ENCODE measurements around the gene SYNE1. TPM values are rescaled to one million over a fixed set of nuclear protein-coding genes. Genes with fewer than 3 reads are reported as not detected.
A peak's percentile ranks its signal among the peaks of the same experiment; 100 is the strongest.

The SYNE1 gene
- total RNA-seq, 6 donors from 2014 or later, result 160 to 859 (median 490) TPM

DNA sequence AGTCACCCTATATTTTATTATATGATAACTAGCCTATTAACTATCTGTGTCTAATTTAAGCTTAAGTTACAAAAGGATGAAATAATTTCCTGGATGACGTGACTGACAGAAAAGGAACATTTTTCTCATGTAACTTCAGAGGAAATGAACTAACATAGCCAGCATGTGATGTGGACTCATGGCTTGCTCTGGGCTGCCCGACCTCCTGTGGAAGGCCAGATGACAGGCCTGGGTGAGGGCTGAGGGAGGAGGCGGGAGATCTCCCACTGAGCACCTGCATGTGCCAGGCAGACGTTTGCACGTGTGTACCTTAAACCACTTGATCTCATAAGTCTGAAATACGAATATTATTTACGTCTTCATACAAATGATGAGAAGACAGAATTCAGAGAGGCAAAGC, 321.1 kb downstream of the SYNE1 start:
- ATAC-seq (ENCODE audit: low FRiP score in 2 of 2), result peak; percentile 63 to 88
- H3K4me3 ChIP-seq, result no peak overlapping the region
- no peaks in the 10 kb centered on the region for H3K9me3 ChIP-seq
- TF ChIP-seq, protein P1, sequence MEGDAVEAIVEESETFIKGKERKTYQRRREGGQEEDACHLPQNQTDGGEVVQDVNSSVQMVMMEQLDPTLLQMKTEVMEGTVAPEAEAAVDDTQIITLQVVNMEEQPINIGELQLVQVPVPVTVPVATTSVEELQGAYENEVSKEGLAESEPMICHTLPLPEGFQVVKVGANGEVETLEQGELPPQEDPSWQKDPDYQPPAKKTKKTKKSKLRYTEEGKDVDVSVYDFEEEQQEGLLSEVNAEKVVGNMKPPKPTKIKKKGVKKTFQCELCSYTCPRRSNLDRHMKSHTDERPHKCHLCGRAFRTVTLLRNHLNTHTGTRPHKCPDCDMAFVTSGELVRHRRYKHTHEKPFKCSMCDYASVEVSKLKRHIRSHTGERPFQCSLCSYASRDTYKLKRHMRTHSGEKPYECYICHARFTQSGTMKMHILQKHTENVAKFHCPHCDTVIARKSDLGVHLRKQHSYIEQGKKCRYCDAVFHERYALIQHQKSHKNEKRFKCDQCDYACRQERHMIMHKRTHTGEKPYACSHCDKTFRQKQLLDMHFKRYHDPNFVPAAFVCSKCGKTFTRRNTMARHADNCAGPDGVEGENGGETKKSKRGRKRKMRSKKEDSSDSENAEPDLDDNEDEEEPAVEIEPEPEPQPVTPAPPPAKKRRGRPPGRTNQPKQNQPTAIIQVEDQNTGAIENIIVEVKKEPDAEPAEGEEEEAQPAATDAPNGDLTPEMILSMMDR (IDR thresholded peaks at IDR 0.05), result no peak
- TF ChIP-seq POLR2A (IDR thresholded peaks at IDR 0.05) (no peak), POLR2AphosphoS5 (IDR thresholded peaks at IDR 0.05) (peak in 1 of 2 donors; percentile 37), EP300 (IDR thresholded peaks at IDR 0.05) (peak in 1 of 4 donors; percentile 54)
- peak in 1 of 2 donors; percentile 53 for DNase-seq
- H3K36me3 ChIP-seq, result peaks cover 13 to 79% (median 36%) of the 10 kb centered on the region in 4 donors
- peaks cover 0 to 20% (median 6%) of the 10 kb centered on the region in 4 donors for H3K4me1 ChIP-seq
- peak overlapping the region in 3 of 4 donors; percentile 24 to 55 (median 27) for H3K27ac ChIP-seq
- WGBS, 2 donors, result 66 to 72% methylated on average over 7 of the region's 7 CpGs
- no peaks in the 10 kb centered on the region for H3K27me3 ChIP-seq

GRCh38 chr6:152314483-152314832, 322.7 kb downstream of the SYNE1 start:
- H3K27ac ChIP-seq, result peak overlapping the region in 3 of 4 donors; percentile 6 to 19 (median 17)
- peaks cover 16 to 79% (median 42%) of the 10 kb centered on the region in 4 donors for H3K36me3 ChIP-seq
- 97 to 100% methylated on average over 5 of the region's 5 CpGs for WGBS, 2 donors

DNA sequence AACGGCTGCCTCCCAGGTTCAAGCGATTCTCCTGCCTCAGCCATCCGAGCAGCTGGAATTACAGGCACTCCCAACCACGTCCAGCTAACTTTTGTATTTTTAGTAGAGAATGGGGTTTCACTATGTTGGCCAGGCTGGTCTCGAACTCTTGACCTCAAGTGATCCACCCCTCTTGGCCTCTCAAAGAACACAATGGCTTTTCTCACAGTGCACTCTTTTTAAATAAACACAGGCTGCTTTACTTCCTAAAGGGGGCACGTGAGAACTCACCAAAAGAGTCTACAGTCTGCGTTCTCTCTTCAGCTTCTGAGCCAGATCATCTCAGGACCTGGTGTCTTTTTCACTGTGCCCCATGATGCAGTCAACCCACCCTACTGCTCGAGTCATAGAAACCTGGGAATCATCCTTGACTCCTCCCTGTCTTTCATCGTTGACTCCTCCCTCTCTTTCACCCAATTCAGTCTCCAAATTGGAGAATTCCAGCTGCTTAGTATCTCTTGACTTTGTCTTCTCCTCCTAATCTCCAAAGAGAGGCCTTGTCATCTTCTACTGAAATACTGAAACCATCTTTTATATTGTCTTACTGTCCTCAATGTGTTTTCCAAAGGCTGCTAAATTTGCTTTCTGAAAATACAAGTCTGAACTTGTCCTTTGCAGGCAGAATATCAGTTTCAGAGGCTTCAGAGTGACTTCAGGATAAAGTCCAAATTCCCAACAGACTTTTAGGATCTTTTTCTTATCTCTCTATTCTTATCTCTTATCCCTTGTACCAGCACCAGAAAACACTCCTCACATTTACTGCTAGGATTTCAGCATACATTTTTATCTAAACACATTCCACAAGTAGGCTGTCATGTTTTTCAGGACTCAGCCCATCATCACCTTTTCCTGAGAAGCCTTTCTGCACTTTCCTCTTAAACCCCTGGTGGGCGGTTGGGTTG, 323.4 kb downstream of the SYNE1 start:
- TF ChIP-seq, protein P1 (IDR thresholded peaks at IDR 0.05), result no peak
- TF ChIP-seq POLR2AphosphoS5 (IDR thresholded peaks at IDR 0.05), result no peak
- TF ChIP-seq EP300 (IDR thresholded peaks at IDR 0.05), result no peak
- Histone ChIP-seq H3K9me3 (no peaks in the 10 kb centered on the region), H3K4me1 (peaks cover 0 to 17% (median 5%) of the 10 kb centered on the region in 4 donors), H3K27me3 (no peaks in the 10 kb centered on the region), H3K4me3 (no peak overlapping the region), H3K27ac (peak overlapping the region in 3 of 4 donors; percentile 6 to 19 (median 17)), H3K36me3 (peaks cover 19 to 79% (median 45%) of the 10 kb centered on the region in 4 donors)
- no peak for DNase-seq
- no peak for ATAC-seq (ENCODE audit: low FRiP score in 2 of 2)
- WGBS, 2 donors, result 78% methylated on average over 10 of the region's 10 CpGs

More at GRCh38 chr6:152314483-152314832, 322.7 kb downstream of the SYNE1 start:
- Histone ChIP-seq H3K9me3 (no peaks in the 10 kb centered on the region), H3K4me1 (peaks cover 0 to 20% (median 6%) of the 10 kb centered on the region in 4 donors), H3K27me3 (no peaks in the 10 kb centered on the region), H3K4me3 (no peak overlapping the region)
- TF ChIP-seq POLR2AphosphoS5 (IDR thresholded peaks at IDR 0.05), result no peak
- ATAC-seq (ENCODE audit: low FRiP score in 2 of 2), result no peak
- DNase-seq, result no peak

DNA sequence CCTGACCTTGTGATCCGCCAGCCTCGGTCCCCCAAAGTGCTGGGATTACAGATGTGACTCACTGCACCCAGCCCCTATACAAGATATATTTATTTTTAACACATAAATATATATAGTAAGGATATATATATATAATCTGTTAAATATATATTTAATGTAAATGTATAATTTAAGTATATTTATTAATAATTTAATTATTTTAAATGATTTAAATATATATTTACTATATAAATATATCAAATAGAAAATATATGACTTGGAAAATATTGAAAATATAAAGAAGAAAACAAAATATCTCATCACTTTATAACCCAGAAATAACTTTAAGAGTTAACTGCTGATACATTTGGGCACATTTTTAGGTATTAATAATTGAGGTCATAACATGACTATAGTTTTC, 324.7 kb downstream of the SYNE1 start:
- Histone ChIP-seq H3K4me3 (no peak overlapping the region), H3K27me3 (no peaks in the 10 kb centered on the region), H3K9me3 (no peaks in the 10 kb centered on the region), H3K27ac (no peak overlapping the region), H3K4me1 (peaks cover 0 to 13% (median 3%) of the 10 kb centered on the region in 4 donors), H3K36me3 (peaks cover 19 to 79% (median 45%) of the 10 kb centered on the region in 4 donors)
- ATAC-seq (ENCODE audit: low FRiP score in 2 of 2) (no peak), DNase-seq (no peak)
- 92 to 97% methylated on average over 2 of the region's 2 CpGs for WGBS, 2 donors
- TF ChIP-seq POLR2AphosphoS5 (IDR thresholded peaks at IDR 0.05) (no peak), POLR2A (IDR thresholded peaks at IDR 0.05) (no peak), EP300 (IDR thresholded peaks at IDR 0.05) (no peak)
- TF ChIP-seq, protein P1 (IDR thresholded peaks at IDR 0.05), result no peak

DNA sequence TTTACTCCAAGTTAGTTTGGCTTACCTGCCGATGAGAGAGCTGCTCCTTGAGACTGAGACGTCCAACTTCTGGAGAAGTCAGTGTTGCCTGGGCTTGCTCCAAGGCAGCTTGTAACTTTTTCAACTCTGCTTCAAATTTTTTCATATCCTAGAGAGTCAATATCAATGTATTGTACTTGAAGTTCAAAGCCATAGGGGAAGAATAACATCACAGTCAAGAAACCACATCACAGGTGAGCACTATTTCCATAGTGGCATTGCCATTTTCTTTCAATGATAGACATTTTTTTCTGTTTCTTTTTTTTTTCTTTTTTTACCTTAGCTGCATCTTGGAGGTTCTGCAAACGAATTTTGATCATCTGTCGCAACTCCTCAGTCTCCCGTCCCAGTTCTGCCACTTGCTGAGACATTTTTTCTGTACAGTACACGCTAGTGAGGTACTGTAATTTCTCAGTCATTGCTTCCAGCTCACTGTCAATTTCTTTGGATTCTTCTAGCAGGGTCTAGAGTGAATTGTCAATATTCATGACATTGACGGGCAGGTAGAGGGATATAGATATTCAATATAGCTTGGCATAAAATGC, 326.7 kb downstream of the SYNE1 start:
- peaks cover 0 to 4% (median 0%) of the 10 kb centered on the region in 4 donors for H3K4me1 ChIP-seq
- no peaks in the 10 kb centered on the region for H3K9me3 ChIP-seq
- H3K27ac ChIP-seq, result no peak overlapping the region
- H3K36me3 ChIP-seq, result peaks cover 12 to 74% (median 35%) of the 10 kb centered on the region in 4 donors
- TF ChIP-seq, protein P1 (IDR thresholded peaks at IDR 0.05), result no peak
- TF ChIP-seq POLR2A (IDR thresholded peaks at IDR 0.05) (no peak), EP300 (IDR thresholded peaks at IDR 0.05) (no peak), POLR2AphosphoS5 (IDR thresholded peaks at IDR 0.05) (no peak)
- whole genome bisulfite sequencing, 2 donors, result 87 to 90% methylated on average over 7 of the region's 7 CpGs
- no peak overlapping the region for H3K4me3 ChIP-seq
- H3K27me3 ChIP-seq, result no peaks in the 10 kb centered on the region
- no peak for DNase-seq
- no peak for ATAC-seq (ENCODE audit: low FRiP score in 2 of 2)

All from upper lobe of left lung (tissue), 6 donors.